Astrocyte of the cerebellum (primary cell): Measurements from ENCODE around the gene SMOC1.

Source experiments
- DNase-seq: peaks from one replicate; pipeline ENCODE4 v3.0.0-alpha.2; 2011; ENCODE audit warnings: low read depth
- H3K4me3 ChIP-seq: 2 replicates; pipeline ENCODE4 v1.5.1; 2011; ENCODE audit warnings: mild to moderate bottlenecking, low read depth, low read length, moderate library complexity
- CTCF ChIP-seq: IDR thresholded peaks from 2 replicates; pipeline ENCODE4 v1.5.1; 2012; ENCODE audit warnings: low read length, low read depth, moderate library complexity, mild to moderate bottlenecking; ENCODE audit errors: missing control alignments
- in situ Hi-C: cut with HindIII; loops from 2 replicates; pipeline ENCODE4 v1.10.0; 2017; ENCODE audit warnings: low sequenced_read_pairs

SMOC1 gene

GRCh38 chr14:69873877-69874780, 5.1 kb upstream of the SMOC1 start:
- DNase-seq, result peak; percentile 42
- no peak overlapping the region for H3K4me3 ChIP-seq
- in situ Hi-C loops, result no loop called here
- no peak for TF ChIP-seq CTCF

GRCh38 chr14:69876221-69876847, 2.9 kb upstream of the SMOC1 start:
- H3K4me3 ChIP-seq, result no peak overlapping the region
- no peak for TF ChIP-seq CTCF
- no peak for DNase-seq
- in situ Hi-C loops, result no loop called here

GRCh38 chr14:69876848-69877306, 2.3 kb upstream of the SMOC1 start:
- no peak for TF ChIP-seq CTCF
- in situ Hi-C loops, result no loop called here

GRCh38 chr14:69877492-69877891, 1.7 kb upstream of the SMOC1 start:
- no peak overlapping the region for H3K4me3 ChIP-seq
- peak; percentile 65 for TF ChIP-seq CTCF
- peak; percentile 33 for DNase-seq
- in situ Hi-C loops, result no loop called here

More at GRCh38 chr14:69876848-69877306, 2.3 kb upstream of the SMOC1 start:
- no peak for DNase-seq
- H3K4me3 ChIP-seq, result no peak overlapping the region

GRCh38 chr14:69878251-69878650, 965 bp upstream of the SMOC1 start:
- no peak for DNase-seq
- no peak for TF ChIP-seq CTCF
- no peak overlapping the region for H3K4me3 ChIP-seq
- in situ Hi-C loops, result no loop called here

GRCh38 chr14:69880044-69880487, 850 bp downstream of the SMOC1 start:
- in situ Hi-C loops, result no loop called here
- no peak for TF ChIP-seq CTCF
- peak overlapping the region; percentile 46 for H3K4me3 ChIP-seq

More at GRCh38 chr14:69880044-69880487, 850 bp downstream of the SMOC1 start:
- DNase-seq, result no peak
